ENCODE measurements around the gene SCN10A. TPM values are rescaled to one million over a fixed set of nuclear protein-coding genes. Genes with fewer than 3 reads are reported as not detected.

SCN10A gene
- not detected for total RNA-seq (ENCODE audit: unreplicated experiment)
- long read RNA-seq = 0 reads

GRCh38 chr3:38816026-38816425, at the start of gene SCN10A:
SCN10A (minus strand) TSS chr3:38816217; CDS start chr3:38794010, 22,207 bp downstream.
- no peaks in the 10 kb centered on the region for H3K36me3 Mint-ChIP-seq (ENCODE audit: unreplicated experiment)
- no peak within 1 kb of the TSS for H3K27ac Mint-ChIP-seq (ENCODE audit: unreplicated experiment)
- H3K27me3 Mint-ChIP-seq (ENCODE audit: unreplicated experiment) = peaks cover 3% of the 10 kb centered on the region
- no peaks in the 10 kb centered on the region for H3K9me3 Mint-ChIP-seq (ENCODE audit: unreplicated experiment)
- no peak for DNase-seq
- no peak for TF ChIP-seq CTCF (IDR thresholded peaks at IDR 0.05; ENCODE audit: partially characterized antibody, unreplicated experiment)
- no peak within 1 kb of the TSS for H3K4me3 Mint-ChIP-seq (ENCODE audit: unreplicated experiment)
- no peaks in the 10 kb centered on the region for H3K4me1 Mint-ChIP-seq (ENCODE audit: low read depth, unreplicated experiment)

GRCh38 chr3:38853011-38853410, 37.0 kb upstream of the SCN10A start:
- peaks cover 2% of the 10 kb centered on the region for H3K9me3 Mint-ChIP-seq (ENCODE audit: unreplicated experiment)
- no peak overlapping the region for H3K4me3 Mint-ChIP-seq (ENCODE audit: unreplicated experiment)
- no peak for TF ChIP-seq CTCF (IDR thresholded peaks at IDR 0.05; ENCODE audit: partially characterized antibody, unreplicated experiment)
- H3K36me3 Mint-ChIP-seq (ENCODE audit: unreplicated experiment) = no peaks in the 10 kb centered on the region
- DNase-seq = no peak
- H3K4me1 Mint-ChIP-seq (ENCODE audit: low read depth, unreplicated experiment) = no peaks in the 10 kb centered on the region
- H3K27me3 Mint-ChIP-seq (ENCODE audit: unreplicated experiment) = no peaks in the 10 kb centered on the region
- H3K27ac Mint-ChIP-seq (ENCODE audit: unreplicated experiment) = no peak overlapping the region

GRCh38 chr3:38843898-38844297, 27.9 kb upstream of the SCN10A start:
- Mint-ChIP-seq H3K4me1 (ENCODE audit: low read depth, unreplicated experiment) (no peaks in the 10 kb centered on the region), H3K27ac (ENCODE audit: unreplicated experiment) (no peak overlapping the region), H3K4me3 (ENCODE audit: unreplicated experiment) (no peak overlapping the region), H3K9me3 (ENCODE audit: unreplicated experiment) (peaks cover 3% of the 10 kb centered on the region), H3K36me3 (ENCODE audit: unreplicated experiment) (no peaks in the 10 kb centered on the region), H3K27me3 (ENCODE audit: unreplicated experiment) (no peaks in the 10 kb centered on the region)
- no peak for DNase-seq
- no peak for TF ChIP-seq CTCF (IDR thresholded peaks at IDR 0.05; ENCODE audit: partially characterized antibody, unreplicated experiment)

- no peaks in the 10 kb centered on the region for H3K27me3 Mint-ChIP-seq (ENCODE audit: unreplicated experiment)
- TF ChIP-seq CTCF (IDR thresholded peaks at IDR 0.05; ENCODE audit: partially characterized antibody, unreplicated experiment) = no peak
Measured at GRCh38 chr3:38842266-38842965, 26.4 kb upstream of the SCN10A start.

GRCh38 chr3:38840987-38841386, 25.0 kb upstream of the SCN10A start:
- peaks cover 4% of the 10 kb centered on the region for H3K9me3 Mint-ChIP-seq (ENCODE audit: unreplicated experiment)

More at GRCh38 chr3:38842266-38842965, 26.4 kb upstream of the SCN10A start:
- no peak overlapping the region for H3K27ac Mint-ChIP-seq (ENCODE audit: unreplicated experiment)
- H3K4me1 Mint-ChIP-seq (ENCODE audit: low read depth, unreplicated experiment) = no peaks in the 10 kb centered on the region
- H3K36me3 Mint-ChIP-seq (ENCODE audit: unreplicated experiment) = no peaks in the 10 kb centered on the region
- H3K9me3 Mint-ChIP-seq (ENCODE audit: unreplicated experiment) = peaks cover 3% of the 10 kb centered on the region
- H3K4me3 Mint-ChIP-seq (ENCODE audit: unreplicated experiment) = no peak overlapping the region
- DNase-seq = no peak

More at GRCh38 chr3:38840987-38841386, 25.0 kb upstream of the SCN10A start:
- no peak for TF ChIP-seq CTCF (IDR thresholded peaks at IDR 0.05; ENCODE audit: partially characterized antibody, unreplicated experiment)
- H3K36me3 Mint-ChIP-seq (ENCODE audit: unreplicated experiment) = no peaks in the 10 kb centered on the region
- H3K4me1 Mint-ChIP-seq (ENCODE audit: low read depth, unreplicated experiment) = no peaks in the 10 kb centered on the region
- H3K27me3 Mint-ChIP-seq (ENCODE audit: unreplicated experiment) = no peaks in the 10 kb centered on the region
- no peak for DNase-seq
- H3K4me3 Mint-ChIP-seq (ENCODE audit: unreplicated experiment) = no peak overlapping the region
- no peak overlapping the region for H3K27ac Mint-ChIP-seq (ENCODE audit: unreplicated experiment)

Measured in glutamatergic neuron (in vitro differentiated cells).